Activated CD4-positive, alpha-beta memory T cell treated with anti-CD3 and anti-CD28 coated beads, Interleukin-2, amount 10 ng/mL, durations not matched to agents 7 days and 5 days (primary cell): Measurements from ENCODE around the gene S100A10. TPM values are rescaled to one million over a fixed set of nuclear protein-coding genes. Genes with fewer than 3 reads are reported as not detected.

ENCODE experiments used
- CTCF ChIA-PET: fragments of 350-600 bp; sonication (Branson Sonifier 250); formaldehyde crosslinking; loops from one replicate; lab custom pipeline; 2021; ENCODE audit warnings: antibody characterized with exemption, inconsistent platforms; lab: Charles Lee
- POLR2A ChIA-PET: fragments of 350-600 bp; sonication (Branson Sonifier 250); formaldehyde crosslinking; loops from one replicate; lab custom pipeline; 2021; ENCODE audit warnings: antibody characterized with exemption; lab: Charles Lee
- DNase-seq: peaks from one replicate; pipeline ENCODE4 v3.0.0-alpha.2; 2020
- H3K27ac Mint-ChIP-seq: one replicate; pipeline ENCODE4 v1.8.0; 2021; ENCODE audit warnings: mild to moderate bottlenecking, mixed read lengths
- H3K27me3 Mint-ChIP-seq: one replicate; pipeline ENCODE4 v1.8.0; 2021; ENCODE audit warnings: mixed read lengths
- H3K36me3 Mint-ChIP-seq: one replicate; pipeline ENCODE4 v1.8.0; 2021; ENCODE audit warnings: low read depth, mixed read lengths
- H3K4me1 Mint-ChIP-seq: one replicate; pipeline ENCODE4 v1.8.0; 2021; ENCODE audit warnings: mixed read lengths
- H3K4me3 Mint-ChIP-seq: one replicate; pipeline ENCODE4 v1.8.0; 2021; ENCODE audit warnings: mild to moderate bottlenecking, mixed read lengths
- H3K9me3 Mint-ChIP-seq: one replicate; pipeline ENCODE4 v1.8.0; 2021; ENCODE audit warnings: mixed read lengths
- total RNA-seq, 2 experiments: library from RNA; stranded (reverse); gene quantifications; one replicate each; pipeline ENCODE4 v1.2.3, GENCODE V29; 2021

S100A10 gene
- total RNA-seq, 2 experiments from 2014 or later = 631 to 641 TPM

GRCh38 chr1:152007047-152007446 is 13.4 kb upstream of the S100A10 start:
- no peak for DNase-seq
- ChIA-PET CTCF (interaction anchor here (0.7 to 1.5 kb wide), 2 partner anchors 37 to 39 kb away, joined by 3 to 4 read pairs; no protein-coding TSS in a partner anchor), POLR2A (no interaction called here)
- no peak overlapping the region for H3K27ac Mint-ChIP-seq
- peaks cover 15% of the 10 kb centered on the region for H3K4me1 Mint-ChIP-seq
- no peaks in the 10 kb centered on the region for H3K36me3 Mint-ChIP-seq
- H3K9me3 Mint-ChIP-seq = no peaks in the 10 kb centered on the region
- H3K27me3 Mint-ChIP-seq = peaks cover 42% of the 10 kb centered on the region
- no peak overlapping the region for H3K4me3 Mint-ChIP-seq

DNA sequence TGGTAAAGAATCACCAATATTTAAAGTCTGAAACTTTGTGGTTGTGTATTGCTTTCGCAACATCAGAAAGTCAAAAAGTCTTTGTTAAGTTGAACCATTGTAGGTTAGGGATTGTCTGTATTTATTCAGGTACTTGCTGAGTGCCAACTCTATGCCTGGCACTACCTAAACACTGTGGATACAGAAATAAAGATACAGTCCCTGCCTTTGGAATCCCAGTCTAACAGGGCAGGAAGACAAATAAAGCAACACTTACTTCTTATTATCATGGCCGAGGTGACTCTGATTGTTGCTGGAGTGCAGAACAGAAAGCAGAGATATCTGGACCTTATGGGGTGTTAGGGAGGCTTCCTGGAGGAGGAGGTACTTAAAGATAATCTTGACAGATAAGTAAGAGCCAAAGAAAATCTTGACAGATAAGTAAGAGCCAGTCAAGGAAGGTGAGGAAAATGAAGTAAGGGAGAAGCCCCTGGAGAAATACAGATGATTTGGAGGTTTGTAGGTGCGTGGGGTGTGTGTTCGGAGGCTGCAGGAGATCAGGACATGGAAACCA is 11.8 kb upstream of the S100A10 start:
- Mint-ChIP-seq H3K4me3 (no peak overlapping the region), H3K27ac (no peak overlapping the region), H3K9me3 (no peaks in the 10 kb centered on the region), H3K36me3 (no peaks in the 10 kb centered on the region), H3K27me3 (peaks cover 40% of the 10 kb centered on the region), H3K4me1 (peaks cover 22% of the 10 kb centered on the region)
- DNase-seq = no peak
- POLR2A ChIA-PET = interaction anchor here (0.9 to 1.7 kb wide), 2 partner anchors 29 to 38 kb away, joined by 3 to 4 read pairs; no protein-coding TSS in a partner anchor
- CTCF ChIA-PET = interaction anchor here (0.8 to 4.8 kb wide), 8 partner anchors 8 to 123 kb away, joined by 3 to 24 read pairs (median 4); no protein-coding TSS in a partner anchor

DNA sequence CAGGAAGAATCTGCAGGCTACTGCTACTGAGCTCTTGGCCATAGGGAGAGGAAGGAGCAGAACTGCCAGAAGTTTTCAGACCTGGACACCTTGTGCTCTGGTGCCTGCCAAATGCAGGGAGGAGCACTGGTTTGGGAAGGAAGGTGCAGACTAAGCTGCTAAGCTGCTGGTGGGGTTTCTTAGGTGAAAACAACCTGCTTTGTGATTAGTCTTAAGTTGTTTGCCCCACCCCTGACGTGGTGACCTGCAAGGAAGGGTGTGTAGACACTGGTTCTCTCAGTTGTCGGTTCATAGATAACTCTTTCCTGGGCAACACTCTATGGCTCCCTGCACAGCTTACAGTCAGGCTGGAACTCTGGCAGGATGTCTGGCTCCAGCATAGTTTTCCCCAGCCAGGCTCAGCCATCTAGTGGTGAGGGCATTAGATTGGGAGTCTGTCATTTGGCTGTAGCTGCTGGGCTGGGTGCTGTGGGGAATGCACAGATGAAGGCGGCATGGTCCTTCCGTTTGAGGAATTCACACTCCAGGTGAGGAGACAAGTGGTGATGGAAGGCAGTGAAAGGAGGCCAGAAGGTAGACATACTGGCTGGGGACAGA is 10.3 kb upstream of the S100A10 start:
- ChIA-PET CTCF (interaction anchor here (0.9 to 7.3 kb wide), 10 partner anchors 10 to 122 kb away, joined by 3 to 221 read pairs (median 15); no protein-coding TSS in a partner anchor), POLR2A (interaction anchor here (0.8 to 1.7 kb wide), 3 partner anchors 21 to 36 kb away, joined by 3 to 4 read pairs (median 4); no protein-coding TSS in a partner anchor)
- Mint-ChIP-seq H3K36me3 (no peaks in the 10 kb centered on the region), H3K4me1 (peaks cover 22% of the 10 kb centered on the region), H3K9me3 (no peaks in the 10 kb centered on the region), H3K4me3 (no peak overlapping the region), H3K27ac (no peak overlapping the region), H3K27me3 (peaks cover 35% of the 10 kb centered on the region)
- DNase-seq = no peak

- Mint-ChIP-seq H3K27ac (no peak overlapping the region), H3K9me3 (no peaks in the 10 kb centered on the region), H3K36me3 (no peaks in the 10 kb centered on the region), H3K4me3 (no peak overlapping the region), H3K4me1 (peaks cover 22% of the 10 kb centered on the region), H3K27me3 (peaks cover 28% of the 10 kb centered on the region)
- DNase-seq = no peak
- ChIA-PET POLR2A (interaction anchor here (1.0 to 1.1 kb wide), 2 partner anchors 20 to 35 kb away, joined by 3 to 4 read pairs; no protein-coding TSS in a partner anchor), CTCF (interaction anchor here (0.7 to 7.3 kb wide), 11 partner anchors 11 to 173 kb away, joined by 3 to 221 read pairs (median 18); partner anchors contain the start of gene THEM4)
These were observed 9.3 kb upstream of the S100A10 start for GRCh38 chr1:152002960-152003359.

DNA sequence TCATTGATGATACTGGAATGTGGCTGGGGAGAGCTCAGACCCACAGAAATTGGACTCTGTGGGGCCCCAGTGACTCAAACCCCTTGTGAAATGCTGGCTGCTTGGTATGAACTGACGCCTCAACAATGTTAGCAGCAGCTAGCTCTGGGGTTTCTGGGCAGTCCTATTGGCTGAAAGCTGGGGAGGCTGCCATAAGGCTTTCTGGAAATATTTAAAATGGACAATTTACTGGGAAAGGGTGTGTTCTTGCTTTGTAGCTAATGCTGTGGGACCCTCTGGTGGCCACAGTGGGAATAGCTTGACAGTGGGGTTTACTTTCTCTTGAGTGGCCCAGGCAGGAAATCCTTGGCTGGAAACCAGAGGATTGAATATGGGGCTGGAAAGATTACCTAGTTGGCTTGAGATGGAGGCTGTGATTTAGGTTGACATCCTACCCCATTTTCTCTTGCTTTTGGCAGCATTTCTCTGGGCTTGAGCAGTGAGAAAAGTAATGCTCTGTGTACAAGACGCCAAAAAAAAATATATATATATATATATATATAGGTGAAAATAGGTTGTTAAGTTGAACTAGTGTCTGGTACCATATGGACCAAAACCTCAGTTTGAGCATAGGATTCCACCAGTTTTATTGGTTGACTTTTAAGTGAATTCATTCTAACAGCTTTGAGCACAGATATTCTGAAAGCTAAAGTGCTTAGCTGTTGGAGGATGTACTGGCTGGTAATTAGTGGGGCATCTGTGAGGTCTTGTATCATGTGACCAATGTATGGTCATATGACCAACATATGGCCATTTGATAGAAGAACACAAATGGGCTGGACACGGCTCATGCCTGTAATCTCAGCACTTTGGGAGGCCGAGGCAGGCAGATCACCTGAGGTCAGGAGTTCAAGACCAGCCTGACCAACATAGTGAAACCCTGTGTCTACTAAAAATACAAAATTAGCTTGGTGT is 8.2 kb upstream of the S100A10 start:
- POLR2A ChIA-PET = interaction anchor here (0.5 to 1.7 kb wide), 11 partner anchors 9 to 120 kb away, joined by 3 to 9 read pairs (median 3); partner anchors contain the start of gene S100A10
- CTCF ChIA-PET = interaction anchor here (0.6 to 7.3 kb wide), 43 partner anchors 8 to 595 kb away, joined by 3 to 221 read pairs (median 5); partner anchors contain the start of genes C2CD4D and THEM4
- H3K9me3 Mint-ChIP-seq = no peaks in the 10 kb centered on the region
- peaks cover 24% of the 10 kb centered on the region for H3K27me3 Mint-ChIP-seq
- H3K36me3 Mint-ChIP-seq = no peaks in the 10 kb centered on the region
- peak; percentile 84 for DNase-seq
- no peak overlapping the region for H3K27ac Mint-ChIP-seq
- H3K4me1 Mint-ChIP-seq = peaks cover 22% of the 10 kb centered on the region
- H3K4me3 Mint-ChIP-seq = no peak overlapping the region

- Mint-ChIP-seq H3K27ac (no peak overlapping the region), H3K4me1 (peaks cover 22% of the 10 kb centered on the region), H3K4me3 (no peak overlapping the region), H3K36me3 (no peaks in the 10 kb centered on the region), H3K27me3 (peaks cover 21% of the 10 kb centered on the region), H3K9me3 (no peaks in the 10 kb centered on the region)
- ChIA-PET POLR2A (interaction anchor here (0.5 to 1.7 kb wide), 10 partner anchors 8 to 119 kb away, joined by 3 to 9 read pairs (median 3); partner anchors contain the start of gene S100A10), CTCF (interaction anchor here (0.6 to 7.3 kb wide), 42 partner anchors 9 to 594 kb away, joined by 3 to 221 read pairs (median 5); partner anchors contain the start of genes C2CD4D and THEM4)
- DNase-seq = no peak
These were observed 7.4 kb upstream of the S100A10 start for GRCh38 chr1:152000964-152001630.

DNA sequence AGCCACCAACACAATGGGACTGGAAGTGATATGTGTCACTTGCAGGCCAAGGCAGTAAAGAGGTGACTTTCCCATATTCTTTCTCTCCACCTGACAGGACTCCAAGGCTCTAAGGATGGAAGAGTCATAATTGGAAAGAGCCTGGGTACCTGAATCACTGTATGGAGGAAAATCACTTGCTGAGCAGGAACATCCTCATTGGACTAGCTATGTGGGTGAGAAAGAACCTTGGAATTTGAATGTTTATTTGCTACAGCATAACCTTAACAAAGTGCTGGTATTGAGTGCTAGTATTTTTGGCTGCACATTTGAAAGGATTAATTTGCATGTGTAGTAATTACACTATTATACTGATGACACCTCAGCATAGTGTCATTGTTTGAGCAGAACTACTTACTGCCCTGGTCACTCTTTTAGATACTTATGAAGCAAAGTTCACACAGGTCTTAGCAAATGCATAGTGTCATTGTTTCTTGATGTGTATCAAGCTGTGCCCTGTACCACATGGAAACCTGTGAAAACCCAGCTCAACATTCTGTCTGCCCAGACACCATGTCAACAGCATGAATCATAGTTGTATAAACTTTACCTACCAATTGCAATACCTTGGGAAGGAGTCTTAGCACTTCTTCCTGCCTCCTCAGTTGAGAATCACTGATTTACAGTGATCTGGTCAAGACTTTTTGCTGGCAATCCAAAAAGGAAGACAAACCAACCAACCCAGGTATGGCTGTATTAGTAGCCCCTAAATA is 5.1 kb upstream of the S100A10 start:
- POLR2A ChIA-PET = interaction anchor here (0.6 to 2.5 kb wide), 4 partner anchors 31 to 1630 kb away, joined by 3 to 7 read pairs (median 4); no protein-coding TSS in a partner anchor
- H3K27me3 Mint-ChIP-seq = peaks cover 10% of the 10 kb centered on the region
- H3K4me1 Mint-ChIP-seq = peaks cover 27% of the 10 kb centered on the region
- CTCF ChIA-PET = interaction anchor here (0.5 to 7.3 kb wide), 14 partner anchors 12 to 115 kb away, joined by 3 to 221 read pairs (median 4); no protein-coding TSS in a partner anchor
- H3K36me3 Mint-ChIP-seq = no peaks in the 10 kb centered on the region
- H3K4me3 Mint-ChIP-seq = no peak overlapping the region
- H3K27ac Mint-ChIP-seq = no peak overlapping the region
- no peak for DNase-seq
- H3K9me3 Mint-ChIP-seq = no peaks in the 10 kb centered on the region

GRCh38 chr1:151997284-151997570 is 3.6 kb upstream of the S100A10 start:
- ChIA-PET POLR2A (interaction anchor here (2.5 kb wide), 1 partner anchor 29 kb away, joined by 7 read pairs; no protein-coding TSS in a partner anchor), CTCF (interaction anchor here (1.7 to 7.3 kb wide), 4 partner anchors 10 to 108 kb away, joined by 4 to 221 read pairs (median 100); no protein-coding TSS in a partner anchor)
- peaks cover 27% of the 10 kb centered on the region for H3K4me1 Mint-ChIP-seq
- no peak overlapping the region for H3K27ac Mint-ChIP-seq
- peaks cover 10% of the 10 kb centered on the region for H3K36me3 Mint-ChIP-seq
- no peaks in the 10 kb centered on the region for H3K9me3 Mint-ChIP-seq
- DNase-seq = no peak
- H3K4me3 Mint-ChIP-seq = no peak overlapping the region
- H3K27me3 Mint-ChIP-seq = peaks cover 2% of the 10 kb centered on the region

GRCh38 chr1:151995774-151996173 is 2.1 kb upstream of the S100A10 start:
- Mint-ChIP-seq H3K27ac (no peak overlapping the region), H3K9me3 (no peaks in the 10 kb centered on the region), H3K4me3 (no peak overlapping the region), H3K36me3 (peaks cover 23% of the 10 kb centered on the region), H3K4me1 (peaks cover 36% of the 10 kb centered on the region), H3K27me3 (peaks cover 2% of the 10 kb centered on the region)
- POLR2A ChIA-PET = interaction anchor here (1.2 to 5.7 kb wide), 3 partner anchors 15 to 87 kb away, joined by 4 to 71 read pairs (median 6); partner anchors contain the start of gene THEM4
- DNase-seq = no peak
- CTCF ChIA-PET = interaction anchor here (0.6 to 4.1 kb wide), 17 partner anchors 9 to 106 kb away, joined by 3 to 89 read pairs (median 5); no protein-coding TSS in a partner anchor

- ChIA-PET POLR2A (interaction anchor here (0.7 to 5.7 kb wide), 3 partner anchors 14 to 41 kb away, joined by 4 to 71 read pairs (median 6); partner anchors contain the start of gene S100A11), CTCF (interaction anchor here (0.9 to 4.1 kb wide), 6 partner anchors 18 to 106 kb away, joined by 3 to 89 read pairs (median 4); no protein-coding TSS in a partner anchor)
- peak overlapping the region; percentile 50 for H3K4me3 Mint-ChIP-seq
- H3K9me3 Mint-ChIP-seq = no peaks in the 10 kb centered on the region
- peaks cover 2% of the 10 kb centered on the region for H3K27me3 Mint-ChIP-seq
- peaks cover 42% of the 10 kb centered on the region for H3K4me1 Mint-ChIP-seq
- no peak for DNase-seq
- H3K36me3 Mint-ChIP-seq = peaks cover 28% of the 10 kb centered on the region
- H3K27ac Mint-ChIP-seq = peak overlapping the region; percentile 68
These were observed 1.3 kb upstream of the S100A10 start for GRCh38 chr1:151994956-151995355.
